Trophoblast cell (in vitro differentiated cells and primary cell): ENCODE results near the gene EPHB6.

Source experiments
- DNase-seq, 2 donors: peaks; one replicate each; pipeline ENCODE4 v3.0.0-alpha.2; 2016
- H2AFZ ChIP-seq: 2 replicates; pipeline ENCODE4 v1.6.1; 2013; ENCODE audit warnings: low read length, moderate library complexity, mild to moderate bottlenecking; ENCODE audit not compliant: insufficient read depth, poor library complexity
- H2AK5ac ChIP-seq: 2 replicates; pipeline ENCODE4 v1.6.1; 2013; ENCODE audit warnings: mild to moderate bottlenecking, low read length
- H2BK120ac ChIP-seq: 2 replicates; pipeline ENCODE4 v1.6.1; 2013; ENCODE audit warnings: low read length, mild to moderate bottlenecking, moderate library complexity; ENCODE audit not compliant: insufficient read depth, poor library complexity
- H2BK12ac ChIP-seq: 2 replicates; pipeline ENCODE4 v1.6.1; 2013; ENCODE audit warnings: mild to moderate bottlenecking, low read length, moderate library complexity
- H2BK5ac ChIP-seq: 2 replicates; pipeline ENCODE4 v1.6.1; 2013; ENCODE audit warnings: low read length, low read depth, moderate library complexity, mild to moderate bottlenecking; ENCODE audit not compliant: poor library complexity
- H3K14ac ChIP-seq: 2 replicates; pipeline ENCODE4 v1.6.1; 2013; ENCODE audit warnings: mild to moderate bottlenecking, low read length
- H3K18ac ChIP-seq: 2 replicates; pipeline ENCODE4 v1.6.1; 2013; ENCODE audit warnings: mild to moderate bottlenecking, low read length
- H3K23ac ChIP-seq: 2 replicates; pipeline ENCODE4 v1.6.1; 2013; ENCODE audit warnings: low read length
- H3K27ac ChIP-seq: 2 replicates; pipeline ENCODE4 v1.5.1; 2013; ENCODE audit warnings: low read depth, mild to moderate bottlenecking, inconsistent platforms, low read length, moderate library complexity
- H3K27me3 ChIP-seq: 2 replicates; pipeline ENCODE4 v1.6.1; 2013; ENCODE audit warnings: inconsistent platforms, mild to moderate bottlenecking, low read length, moderate library complexity; ENCODE audit not compliant: insufficient read depth
- H3K36me3 ChIP-seq, 2 experiments: 1 replicate in 1 of 2; 2 replicates in 1 of 2; pipeline ENCODE4 v1.6.1; 2013; ENCODE audit warnings: low read length in 2 of 2, mild to moderate bottlenecking in 2 of 2, moderate library complexity in 1 of 2; ENCODE audit not compliant: insufficient read depth in 2 of 2, control insufficient read depth in 1 of 2
- H3K4ac ChIP-seq: 2 replicates; pipeline ENCODE4 v1.6.1; 2013; ENCODE audit warnings: low read depth, mild to moderate bottlenecking, low read length, moderate library complexity
- H3K4me1 ChIP-seq, 2 experiments: 1 replicate in 1 of 2; 2 replicates in 1 of 2; pipeline ENCODE4 v1.6.1; 2013; ENCODE audit warnings: low read length in 2 of 2, mild to moderate bottlenecking in 2 of 2, moderate library complexity in 1 of 2; ENCODE audit not compliant: insufficient read depth in 2 of 2, control insufficient read depth in 1 of 2
- H3K4me2 ChIP-seq: 2 replicates; pipeline ENCODE4 v1.6.1; 2013; ENCODE audit warnings: inconsistent platforms, mild to moderate bottlenecking, low read length, moderate library complexity
- H3K4me3 ChIP-seq: 2 replicates; pipeline ENCODE4 v1.5.1; 2013; ENCODE audit warnings: mild to moderate bottlenecking, low read depth, low read length, inconsistent platforms
- H3K79me1 ChIP-seq: one replicate; pipeline ENCODE4 v1.6.1; 2013; ENCODE audit warnings: low read length
- H3K79me2 ChIP-seq: 2 replicates; pipeline ENCODE4 v1.6.1; 2013; ENCODE audit warnings: low read length, mild to moderate bottlenecking; ENCODE audit not compliant: control insufficient read depth, insufficient read depth, poor library complexity
- H3K9ac ChIP-seq: 2 replicates; pipeline ENCODE4 v1.6.1; 2013; ENCODE audit warnings: mild to moderate bottlenecking, low read length
- H3K9me3 ChIP-seq: 2 replicates; pipeline ENCODE4 v1.6.1; 2013; ENCODE audit warnings: low read depth, mild to moderate bottlenecking, control low read depth, inconsistent platforms, low read length; ENCODE audit not compliant: insufficient read depth
- H4K12ac ChIP-seq: 2 replicates; pipeline ENCODE4 v1.6.1; 2013; ENCODE audit warnings: low read depth, mild to moderate bottlenecking, low read length, moderate library complexity
- H4K8ac ChIP-seq: 2 replicates; pipeline ENCODE4 v1.6.1; 2013; ENCODE audit warnings: low read depth, mild to moderate bottlenecking, low read length, moderate library complexity
- H4K91ac ChIP-seq: one replicate; pipeline ENCODE4 v1.6.1; 2013; ENCODE audit warnings: low read depth, mild to moderate bottlenecking, low read length, moderate library complexity
- WGBS: extraction: QIAGEN DNeasy Blood & Tissue Kit; methylation state at CpG from one replicate; pipeline ENCODE4 v1.1.7; 2013; ENCODE audit warnings: missing lambda C conversion rate; ENCODE audit not compliant: insufficient read length, insufficient coverage; ENCODE audit errors: extremely low coverage; 5-methylcytosine and 5-hydroxymethylcytosine counted together

The EPHB6 gene

GRCh38 chr7:142868986-142869415 is 14.1 kb downstream of the EPHB6 start:
- Histone ChIP-seq H3K79me1 (no peaks in the 10 kb centered on the region), H3K79me2 (no peaks in the 10 kb centered on the region), H3K36me3 (peaks cover 35 to 45% of the 10 kb centered on the region in 2 experiments), H3K9ac (no peak overlapping the region), H3K23ac (no peak overlapping the region), H3K18ac (no peak overlapping the region), H3K4me1 (no peaks in the 10 kb centered on the region), H3K27me3 (no peaks in the 10 kb centered on the region), H4K91ac (no peak overlapping the region), H4K12ac (no peak overlapping the region), H3K4me3 (no peak overlapping the region), H2BK5ac (no peak overlapping the region), H4K8ac (no peak overlapping the region), H3K14ac (no peak overlapping the region), H2AFZ (no peak overlapping the region), H3K27ac (no peak overlapping the region), H3K9me3 (no peaks in the 10 kb centered on the region), H3K4me2 (no peak overlapping the region), H3K4ac (no peak overlapping the region), H2BK12ac (no peak overlapping the region), H2BK120ac (no peak overlapping the region), H2AK5ac (no peak overlapping the region)
- no peak for DNase-seq
- WGBS: no CpG with 5 or more reads among the region's 11 CpGs

GRCh38 chr7:142869434-142869833 is 14.6 kb downstream of the EPHB6 start:
- no peak overlapping the region for H4K91ac ChIP-seq
- no peak overlapping the region for H3K23ac ChIP-seq
- H3K4me3 ChIP-seq: no peak overlapping the region
- no peak overlapping the region for H3K9ac ChIP-seq
- H3K18ac ChIP-seq: no peak overlapping the region
- no peaks in the 10 kb centered on the region for H3K27me3 ChIP-seq
- peaks cover 31 to 41% of the 10 kb centered on the region in 2 experiments for H3K36me3 ChIP-seq
- no peak overlapping the region for H4K8ac ChIP-seq
- WGBS: no CpG with 5 or more reads among the region's 2 CpGs
- no peaks in the 10 kb centered on the region for H3K79me1 ChIP-seq
- H3K27ac ChIP-seq: no peak overlapping the region
- H2BK120ac ChIP-seq: no peak overlapping the region
- no peak overlapping the region for H4K12ac ChIP-seq
- no peak overlapping the region for H2BK5ac ChIP-seq
- H3K14ac ChIP-seq: no peak overlapping the region
- peaks cover under 1% of the 10 kb centered on the region for H3K9me3 ChIP-seq
- H2BK12ac ChIP-seq: no peak overlapping the region
- no peak overlapping the region for H2AK5ac ChIP-seq
- no peak overlapping the region for H3K4ac ChIP-seq
- H2AFZ ChIP-seq: no peak overlapping the region
- H3K4me2 ChIP-seq: no peak overlapping the region
- no peaks in the 10 kb centered on the region for H3K79me2 ChIP-seq
- DNase-seq: no peak
- no peaks in the 10 kb centered on the region for H3K4me1 ChIP-seq

GRCh38 chr7:142870147-142870559 is 15.3 kb downstream of the EPHB6 start:
- H3K18ac ChIP-seq: no peak overlapping the region
- no peaks in the 10 kb centered on the region for H3K27me3 ChIP-seq
- H2BK5ac ChIP-seq: no peak overlapping the region
- H3K14ac ChIP-seq: no peak overlapping the region
- no peak overlapping the region for H3K27ac ChIP-seq
- no peak overlapping the region for H2BK120ac ChIP-seq
- H2AK5ac ChIP-seq: no peak overlapping the region
- no peak overlapping the region for H3K4ac ChIP-seq
- H3K9me3 ChIP-seq: peaks cover 1% of the 10 kb centered on the region
- no peak overlapping the region for H3K4me3 ChIP-seq
- H3K4me2 ChIP-seq: no peak overlapping the region
- H3K9ac ChIP-seq: no peak overlapping the region
- no peak overlapping the region for H3K23ac ChIP-seq
- no peak overlapping the region for H2BK12ac ChIP-seq
- no peaks in the 10 kb centered on the region for H3K79me2 ChIP-seq
- H4K8ac ChIP-seq: no peak overlapping the region
- peaks cover 27 to 37% of the 10 kb centered on the region in 2 experiments for H3K36me3 ChIP-seq
- H3K79me1 ChIP-seq: no peaks in the 10 kb centered on the region
- H4K91ac ChIP-seq: no peak overlapping the region
- H4K12ac ChIP-seq: no peak overlapping the region
- no CpG with 5 or more reads among the region's 8 CpGs for WGBS
- DNase-seq: no peak
- no peaks in the 10 kb centered on the region for H3K4me1 ChIP-seq
- H2AFZ ChIP-seq: no peak overlapping the region

- WGBS: no CpG with 5 or more reads among the region's 14 CpGs
- H3K9ac ChIP-seq: no peak overlapping the region
- H4K12ac ChIP-seq: no peak overlapping the region
- DNase-seq: no peak
- no peak overlapping the region for H2BK12ac ChIP-seq
- H2AFZ ChIP-seq: no peak overlapping the region
- no peaks in the 10 kb centered on the region for H3K4me1 ChIP-seq
- no peaks in the 10 kb centered on the region for H3K79me2 ChIP-seq
- H3K36me3 ChIP-seq: peaks cover 27 to 37% of the 10 kb centered on the region in 2 experiments
- H2BK5ac ChIP-seq: no peak overlapping the region
- H3K79me1 ChIP-seq: no peaks in the 10 kb centered on the region
- no peak overlapping the region for H3K4me3 ChIP-seq
- H4K8ac ChIP-seq: no peak overlapping the region
- H3K9me3 ChIP-seq: peaks cover 1% of the 10 kb centered on the region
- no peak overlapping the region for H3K4ac ChIP-seq
- H3K27ac ChIP-seq: no peak overlapping the region
- no peak overlapping the region for H4K91ac ChIP-seq
- H3K18ac ChIP-seq: no peak overlapping the region
- H2BK120ac ChIP-seq: no peak overlapping the region
- H3K14ac ChIP-seq: no peak overlapping the region
- H3K27me3 ChIP-seq: no peaks in the 10 kb centered on the region
- H3K4me2 ChIP-seq: no peak overlapping the region
- no peak overlapping the region for H2AK5ac ChIP-seq
- no peak overlapping the region for H3K23ac ChIP-seq
These were observed 15.8 kb downstream of the EPHB6 start for GRCh38 chr7:142870566-142871259.
